K562 treated with DMSO at 1 percent for 48 hours (cell line): ENCODE data around the gene NECTIN1. TPM values are rescaled to one million over a fixed set of nuclear protein-coding genes. Genes with fewer than 3 reads are reported as not detected.

Source experiments
- total RNA-seq: library from RNA; unstranded; fragments of 300-600 nt; gene quantifications from 2 replicates; pipeline ENCODE4 v1.2.3, GENCODE V29; 2022; ENCODE audit warnings: low replicate concordance; ENCODE audit errors: extremely low read depth

NECTIN1 gene
- total RNA-seq, result not detected in 2 replicates

GRCh38 chr11:119728651-119729580, at the start of gene NECTIN1:
NECTIN1 (minus strand) TSS chr11:119729200; CDS start chr11:119728553, 647 bp downstream.

